Right atrium auricular region (tissue), 2 donors: Measurements from ENCODE around the gene MAPKAPK2. TPM values are rescaled to one million over a fixed set of nuclear protein-coding genes. Genes with fewer than 3 reads are reported as not detected.
A peak's percentile ranks its signal among the peaks of the same experiment; 100 is the strongest.

Source experiments
- DNase-seq: peaks from one replicate; pipeline ENCODE4 v3.0.0-alpha.2; 2019; ENCODE audit warnings: low spot score
- H3K27ac ChIP-seq, 2 donors: fragments of 200-600 bp; sonication (generic); 1 replicate in 1 of 2; 2 replicates in 1 of 2; pipeline ENCODE4 v1.5.1; 2016 to 2019
- H3K27me3 ChIP-seq, 2 donors: fragments of 200-600 bp; sonication (generic); one replicate each; pipeline versions ENCODE4 v1.5.1 to v1.6.0; 2017 to 2019
- H3K36me3 ChIP-seq: fragments of 200-600 bp; sonication (generic); one replicate; pipeline ENCODE4 v1.5.1; 2016
- H3K4me1 ChIP-seq, 2 donors: fragments of 200-600 bp; sonication (generic); one replicate each; pipeline versions ENCODE4 v1.5.1 to v1.6.0; 2017 to 2019
- H3K4me3 ChIP-seq, 2 donors: fragments of 200-600 bp; sonication (generic); 1 replicate in 1 of 2; 2 replicates in 1 of 2; pipeline ENCODE4 v1.5.1; 2017 to 2019; ENCODE audit warnings: mild to moderate bottlenecking in 1 of 2, moderate library complexity in 1 of 2
- H3K9me3 ChIP-seq, 2 donors: fragments of 200-600 bp; sonication (generic); one replicate each; pipeline ENCODE4 v1.5.1; 2019
- total RNA-seq, 2 donors: library from RNA; depleted of rRNA; stranded (reverse); fragments of >200 nt; gene quantifications; one replicate each; pipeline ENCODE4 v1.1.0, GENCODE V29; 2016
- TF ChIP-seq, protein P1 (sequence below), 2 donors: fragments of 200-600 bp; sonication (generic); IDR thresholded peaks; one replicate each; pipeline ENCODE4 v1.5.1; 2019; ENCODE audit warnings: antibody characterized with exemption in 2 of 2

The MAPKAPK2 gene
- total RNA-seq, 2 donors from 2014 or later = 136 to 158 TPM

DNA sequence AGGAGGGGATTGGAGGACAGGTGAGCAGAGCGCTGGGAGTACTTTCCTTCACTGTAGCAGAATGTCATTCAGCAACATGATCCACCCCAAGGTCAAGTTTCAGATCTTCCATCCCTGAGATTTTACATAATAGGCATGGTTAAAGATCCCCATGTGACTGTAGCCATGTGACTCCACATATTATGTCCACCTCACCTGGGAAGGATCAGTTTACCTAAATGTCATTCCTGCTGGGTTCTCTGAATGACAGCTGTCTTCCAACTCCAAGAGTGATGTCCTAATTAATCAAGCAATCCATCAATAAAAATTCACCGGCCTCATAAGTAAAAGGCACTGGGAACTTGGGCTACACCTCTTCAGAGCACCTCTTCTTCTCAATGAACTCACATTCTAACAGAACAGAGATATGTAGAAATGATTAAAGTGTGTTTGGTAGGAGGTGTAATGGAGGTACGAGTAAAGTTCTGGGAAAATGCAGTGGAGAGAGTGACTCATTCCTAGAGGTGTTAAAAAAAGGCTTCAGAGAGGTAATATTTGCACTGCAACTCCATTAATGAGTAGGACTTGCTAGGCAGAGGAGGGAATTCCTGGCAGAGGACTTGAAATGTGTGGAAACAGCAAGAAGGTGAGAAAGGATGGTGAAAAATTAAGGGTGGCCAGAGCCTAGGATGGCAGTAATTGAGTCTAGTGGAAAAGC is 22.2 kb upstream of the MAPKAPK2 start:
- peaks cover 0 to 61% of the 10 kb centered on the region in 2 donors for H3K4me1 ChIP-seq
- no peak for DNase-seq
- TF ChIP-seq, protein P1, sequence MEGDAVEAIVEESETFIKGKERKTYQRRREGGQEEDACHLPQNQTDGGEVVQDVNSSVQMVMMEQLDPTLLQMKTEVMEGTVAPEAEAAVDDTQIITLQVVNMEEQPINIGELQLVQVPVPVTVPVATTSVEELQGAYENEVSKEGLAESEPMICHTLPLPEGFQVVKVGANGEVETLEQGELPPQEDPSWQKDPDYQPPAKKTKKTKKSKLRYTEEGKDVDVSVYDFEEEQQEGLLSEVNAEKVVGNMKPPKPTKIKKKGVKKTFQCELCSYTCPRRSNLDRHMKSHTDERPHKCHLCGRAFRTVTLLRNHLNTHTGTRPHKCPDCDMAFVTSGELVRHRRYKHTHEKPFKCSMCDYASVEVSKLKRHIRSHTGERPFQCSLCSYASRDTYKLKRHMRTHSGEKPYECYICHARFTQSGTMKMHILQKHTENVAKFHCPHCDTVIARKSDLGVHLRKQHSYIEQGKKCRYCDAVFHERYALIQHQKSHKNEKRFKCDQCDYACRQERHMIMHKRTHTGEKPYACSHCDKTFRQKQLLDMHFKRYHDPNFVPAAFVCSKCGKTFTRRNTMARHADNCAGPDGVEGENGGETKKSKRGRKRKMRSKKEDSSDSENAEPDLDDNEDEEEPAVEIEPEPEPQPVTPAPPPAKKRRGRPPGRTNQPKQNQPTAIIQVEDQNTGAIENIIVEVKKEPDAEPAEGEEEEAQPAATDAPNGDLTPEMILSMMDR (IDR thresholded peaks at IDR 0.05) = no peak
- no peaks in the 10 kb centered on the region for H3K27me3 ChIP-seq
- H3K9me3 ChIP-seq = no peaks in the 10 kb centered on the region
- peak overlapping the region; percentile 90 to 98 for H3K27ac ChIP-seq
- no peak overlapping the region for H3K4me3 ChIP-seq
- no peaks in the 10 kb centered on the region for H3K36me3 ChIP-seq

DNA sequence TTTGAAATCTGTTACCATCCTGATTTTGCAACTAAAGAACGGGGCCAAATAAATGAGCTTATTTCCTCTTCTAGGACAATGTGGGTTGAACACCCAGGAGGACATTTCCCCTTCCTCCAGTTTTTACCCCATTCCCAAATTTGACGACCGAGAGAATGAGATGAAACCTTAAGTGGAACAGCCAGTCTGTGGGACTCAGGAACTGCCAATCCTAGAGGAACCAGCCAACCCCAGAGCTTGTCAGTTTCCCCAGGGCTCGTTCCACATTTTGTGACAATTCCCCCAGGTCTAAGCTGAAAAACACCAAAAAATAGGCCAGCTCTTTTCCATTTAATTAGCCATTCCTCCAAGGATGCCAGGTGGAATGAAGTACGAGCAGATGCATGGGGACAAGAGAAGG is 21.3 kb upstream of the MAPKAPK2 start:
- no peaks in the 10 kb centered on the region for H3K36me3 ChIP-seq
- H3K4me3 ChIP-seq = no peak overlapping the region
- DNase-seq = no peak
- H3K27ac ChIP-seq = peak overlapping the region; percentile 90 to 98
- H3K4me1 ChIP-seq = peaks cover 0 to 53% of the 10 kb centered on the region in 2 donors
- TF ChIP-seq, protein P1 (IDR thresholded peaks at IDR 0.05) = no peak
- no peaks in the 10 kb centered on the region for H3K9me3 ChIP-seq
- H3K27me3 ChIP-seq = no peaks in the 10 kb centered on the region

DNA sequence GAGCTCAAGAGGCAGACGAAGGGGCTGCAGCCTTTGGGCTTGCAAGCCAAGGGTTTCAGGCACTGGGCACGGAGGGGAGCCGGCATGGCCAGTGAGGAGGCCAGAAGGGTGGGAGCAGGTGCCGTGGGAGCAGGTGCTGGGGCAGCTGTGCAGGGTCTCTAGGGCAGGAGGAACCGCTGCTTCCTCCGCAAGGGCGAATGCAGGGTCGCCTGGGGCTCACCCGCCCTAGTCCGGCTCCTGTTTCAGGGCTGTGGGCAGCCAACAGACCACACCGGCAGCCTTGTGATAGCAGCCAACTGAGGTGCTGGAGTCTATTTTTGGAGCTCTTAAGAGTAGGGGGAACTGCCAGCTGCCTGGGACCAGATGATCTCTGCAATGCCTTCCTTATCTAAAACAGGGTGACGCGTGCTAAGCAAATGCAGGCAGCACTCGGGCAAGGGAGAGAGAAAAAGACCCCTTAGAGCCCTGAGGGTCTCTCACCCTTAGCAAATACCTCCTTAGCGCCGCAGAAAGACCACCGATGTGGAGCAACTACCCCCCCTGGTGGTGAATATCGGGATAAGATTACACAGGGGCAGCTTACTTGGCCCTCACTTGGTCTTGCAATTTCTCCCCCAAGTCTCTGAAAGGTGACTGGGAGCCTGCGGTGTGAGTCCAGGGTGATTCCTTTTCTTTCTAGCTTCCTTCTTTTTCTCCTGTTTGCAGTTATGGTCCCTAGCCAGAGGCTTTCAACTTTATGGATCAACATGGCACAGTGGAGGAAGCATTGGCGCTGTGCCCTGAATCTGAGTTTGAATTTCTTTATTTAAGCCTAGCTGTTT is 20.7 kb upstream of the MAPKAPK2 start:
- TF ChIP-seq, protein P1 (IDR thresholded peaks at IDR 0.05) = peak; percentile 70 to 87
- Histone ChIP-seq H3K27me3 (no peaks in the 10 kb centered on the region), H3K27ac (peak overlapping the region; percentile 90 to 98), H3K9me3 (no peaks in the 10 kb centered on the region), H3K36me3 (no peaks in the 10 kb centered on the region), H3K4me3 (peak overlapping the region in 1 of 2 donors; percentile 15), H3K4me1 (peaks cover 0 to 47% of the 10 kb centered on the region in 2 donors)
- DNase-seq = peak; percentile 78

DNA sequence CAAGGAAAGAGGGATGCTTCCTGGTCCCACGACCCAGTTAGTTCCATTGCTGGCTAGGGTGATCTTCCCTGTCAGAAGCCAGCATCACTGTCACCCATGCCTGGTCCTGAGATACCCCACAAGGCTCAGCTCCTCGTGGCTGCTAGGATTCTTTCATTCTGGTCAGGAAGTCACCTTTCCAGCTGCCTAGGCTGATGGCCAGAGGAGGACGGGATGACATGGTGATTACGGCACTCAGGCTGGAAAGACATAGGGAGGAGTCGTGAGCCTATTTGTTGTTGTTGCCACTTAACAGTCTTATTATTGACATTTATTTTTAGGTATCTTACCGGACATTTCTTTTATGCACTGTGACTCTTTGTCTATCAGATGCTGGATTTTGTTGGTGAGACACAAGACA is 20.0 kb upstream of the MAPKAPK2 start:
- peak overlapping the region; percentile 34 to 37 for H3K4me3 ChIP-seq
- H3K27ac ChIP-seq = peak overlapping the region; percentile 90 to 98
- DNase-seq = no peak
- TF ChIP-seq, protein P1 (IDR thresholded peaks at IDR 0.05) = no peak
- H3K4me1 ChIP-seq = peaks cover 0 to 43% of the 10 kb centered on the region in 2 donors
- no peaks in the 10 kb centered on the region for H3K27me3 ChIP-seq
- H3K36me3 ChIP-seq = no peaks in the 10 kb centered on the region
- no peaks in the 10 kb centered on the region for H3K9me3 ChIP-seq

GRCh38 chr1:206666031-206666561 is 18.6 kb upstream of the MAPKAPK2 start:
- no peaks in the 10 kb centered on the region for H3K36me3 ChIP-seq
- H3K27me3 ChIP-seq = no peaks in the 10 kb centered on the region
- no peak for DNase-seq
- H3K27ac ChIP-seq = peak overlapping the region; percentile 90 to 98
- peaks cover 0 to 31% of the 10 kb centered on the region in 2 donors for H3K4me1 ChIP-seq
- peak overlapping the region; percentile 34 to 37 for H3K4me3 ChIP-seq
- H3K9me3 ChIP-seq = no peaks in the 10 kb centered on the region
- TF ChIP-seq, protein P1 (IDR thresholded peaks at IDR 0.05) = no peak
